ENCODE data around the gene IMMP2L. TPM values are rescaled to one million over a fixed set of nuclear protein-coding genes. Genes with fewer than 3 reads are reported as not detected.

The IMMP2L gene
- total and polyA plus RNA-seq, 2 of the 4 experiments (the other 2 are of a cell fraction): 5.8 to 9.3 TPM

- no peaks in the 10 kb centered on the region for H3K27me3 ChIP-seq (ENCODE audit: control insufficient read depth, insufficient read depth, low read length)
Measured at GRCh38 chr7:111554086-111554485, 8.2 kb downstream of the IMMP2L start.

More at GRCh38 chr7:111554086-111554485, 8.2 kb downstream of the IMMP2L start:
- no peak overlapping the region for H3K9ac ChIP-seq (ENCODE audit: low read depth, low read length)
- no peak overlapping the region for H3K27ac ChIP-seq (ENCODE audit: insufficient read depth, low read length)
- BruUV-seq (replicated peaks): no TSS peak
- H3K36me3 ChIP-seq (ENCODE audit: control insufficient read depth, insufficient read depth, low read length): peaks cover 4% of the 10 kb centered on the region; the same call in 1 of the 2 replicates
- H4K20me1 ChIP-seq (ENCODE audit: insufficient read depth, low read length): no peaks in the 10 kb centered on the region
- H2BK15ac ChIP-seq (ENCODE audit: low read depth, low read length): no peak overlapping the region
- no peak overlapping the region for H4K91ac ChIP-seq (ENCODE audit: insufficient read depth, low read depth, low read length)
- no peak overlapping the region for H2AK9ac ChIP-seq (replicated peaks; ENCODE audit: low read depth, low read length, poor library complexity)
- H3K18ac ChIP-seq (ENCODE audit: low read depth, low read length): no peak overlapping the region
- no CpG with 5 or more reads among the region's 4 CpGs for WGBS, 2 experiments (ENCODE audit: extremely low coverage in 2 of 2, insufficient read length in 1 of 2)
- in situ Hi-C loops (cut with MboI; ENCODE audit: low sequenced_read_pairs) (no loop called here), dilution Hi-C loops (cut with HindIII; ENCODE audit: low sequenced_read_pairs, unreplicated experiment) (no loop called here), intact Hi-C loops (cut with micrococcal nuclease) (no loop called here)
- ChIA-PET CTCF (no interaction called here), POLR2A (ENCODE audit: unreplicated experiment) (no interaction called here)
- ATAC-seq (ENCODE audit: low read depth) (no peak), DNase-seq (no peak)
- TF ChIP-seq RAD21 (IDR thresholded peaks at IDR 0.05; ENCODE audit: low read length) (no peak), MAZ (IDR thresholded peaks at IDR 0.05; ENCODE audit: borderline replicate concordance, low read depth, low read length) (no peak), POLR2A (IDR thresholded peaks at IDR 0.05; ENCODE audit: low read depth, low read length) (no peak)
- peaks cover 2% of the 10 kb centered on the region; the same call in 1 of the 2 replicates for H3K9me1 ChIP-seq (ENCODE audit: insufficient read depth, low read length)
- no peak overlapping the region for H4K8ac ChIP-seq (ENCODE audit: low read depth in 2 of 2, low read length in 2 of 2)
- no peak overlapping the region for H3K14ac ChIP-seq (replicated peaks; ENCODE audit: low read depth, low read length)
- no peak overlapping the region for H2BK120ac ChIP-seq (ENCODE audit: low read depth, low read length)
- no peaks in the 10 kb centered on the region for H3K4me1 ChIP-seq (ENCODE audit: control insufficient read depth, insufficient read depth, low read length)
- H3K9me3 ChIP-seq (ENCODE audit: control insufficient read depth, insufficient read depth, low read length): no peaks in the 10 kb centered on the region
- H4K5ac ChIP-seq (ENCODE audit: low read depth, low read length): no peak overlapping the region
- no peak overlapping the region for H3K4ac ChIP-seq (ENCODE audit: low read depth, low read length)
- H2BK20ac ChIP-seq (ENCODE audit: low read depth, low read length): no peak overlapping the region
- H3K56ac ChIP-seq (ENCODE audit: extremely low read depth, insufficient read depth, low read length): no peak overlapping the region
- no peak overlapping the region for H2AFZ ChIP-seq (replicated peaks; ENCODE audit: low read length, poor library complexity)
- no peak overlapping the region for H3K23ac ChIP-seq (ENCODE audit: low read depth, low read length)
- H3K4me3 ChIP-seq (ENCODE audit: insufficient read depth, low read depth, low read length): no peak overlapping the region
- no peak overlapping the region for H3K4me2 ChIP-seq (ENCODE audit: low read depth, low read length)
- H2AK5ac ChIP-seq (ENCODE audit: low read depth, low read length): no peak overlapping the region
- no peaks in the 10 kb centered on the region for H3K79me1 ChIP-seq (ENCODE audit: low read depth in 1 of 2, low read length in 2 of 2)
- no peak overlapping the region for H2BK5ac ChIP-seq (ENCODE audit: low read depth, low read length, poor library complexity, severe bottlenecking)
